GM12891 (cell line): Measurements from ENCODE around the gene COMP.

ENCODE experiments used
- PAX5 ChIP-seq: IDR thresholded peaks from 2 replicates; pipeline ENCODE4 v1.6.1; 2011; ENCODE audit warnings: low read length, moderate library complexity, mild to moderate bottlenecking; ENCODE audit not compliant: insufficient read depth, severe bottlenecking
- POLR2A ChIP-seq: IDR thresholded peaks from 2 replicates; pipeline ENCODE4 v1.6.1; 2011; ENCODE audit warnings: low read depth, low read length, control low read depth
- POLR2AphosphoS5 ChIP-seq: IDR thresholded peaks from 2 replicates; pipeline ENCODE4 v1.6.1; 2011; ENCODE audit warnings: low read depth, low read length, control low read depth
- POU2F2 ChIP-seq: IDR thresholded peaks from 2 replicates; pipeline ENCODE4 v1.6.1; 2011; ENCODE audit warnings: low read depth, mild to moderate bottlenecking, control low read depth, low read length, moderate library complexity
- SPI1 ChIP-seq: IDR thresholded peaks from 2 replicates; pipeline ENCODE4 v1.6.1; 2011; ENCODE audit warnings: low read depth, low read length, control low read depth
- TAF1 ChIP-seq: IDR thresholded peaks from 2 replicates; pipeline ENCODE4 v1.6.1; 2011; ENCODE audit warnings: low read depth, low read length, control low read depth

- TF ChIP-seq POLR2AphosphoS5: no peak
- TF ChIP-seq PAX5: no peak
- no peak for TF ChIP-seq POLR2A
- TF ChIP-seq POU2F2: no peak
- TF ChIP-seq TAF1: no peak
- no peak for TF ChIP-seq SPI1
These were observed 13.6 kb downstream of the COMP start for GRCh38 chr19:18777301-18778075.
